D721Med (cell line): ENCODE results near the gene CCDC91.

Experiments used
- DNase-seq: peaks from one replicate; pipeline ENCODE4 v3.0.0; 2011; ENCODE audit warnings: low spot score; ENCODE audit not compliant: insufficient read length
- FAIRE-seq: peaks from 2 replicates; lab custom pipeline; 2011; peaks lifted over from hg19 to GRCh38; lab: Jason Lieb, UNC
- CTCF ChIP-seq: IDR thresholded peaks from 2 replicates; pipeline ENCODE4 v1.5.1; 2012; ENCODE audit warnings: mild to moderate bottlenecking, control low read depth; ENCODE audit not compliant: insufficient read depth; ENCODE audit errors: missing control alignments

The CCDC91 gene

GRCh38 chr12:28219827-28220226 is 29.6 kb downstream of the CCDC91 start:
- TF ChIP-seq CTCF: no peak
- DNase-seq (no peak), FAIRE-seq (no peak)

- no peak for TF ChIP-seq CTCF
- DNase-seq (no peak), FAIRE-seq (no peak)
Measured at GRCh38 chr12:28222081-28222700, 31.9 kb downstream of the CCDC91 start.

GRCh38 chr12:28223025-28223554 is 32.8 kb downstream of the CCDC91 start:
- TF ChIP-seq CTCF: no peak
- FAIRE-seq (no peak), DNase-seq (no peak)

- no peak for FAIRE-seq
- DNase-seq: no peak
- TF ChIP-seq CTCF: no peak
Measured at GRCh38 chr12:28223858-28224257, 33.6 kb downstream of the CCDC91 start.

- no peak for DNase-seq
- TF ChIP-seq CTCF: no peak
- no peak for FAIRE-seq
Measured at GRCh38 chr12:28226705-28227104, 36.4 kb downstream of the CCDC91 start.

- FAIRE-seq (no peak), DNase-seq (no peak)
- TF ChIP-seq CTCF: no peak
Measured at GRCh38 chr12:28227251-28227650, 37.0 kb downstream of the CCDC91 start.

GRCh38 chr12:28231248-28231647 is 41.0 kb downstream of the CCDC91 start:
- DNase-seq (no peak), FAIRE-seq (no peak)
- no peak for TF ChIP-seq CTCF
